HG02759 (cell line): ENCODE measurements around the gene EPHA7.

ENCODE experiments used
- ATAC-seq: cut with Tn5 transposase; IDR thresholded peaks from one replicate; pipeline ENCODE4 v1.9.1; 2021; ENCODE audit warnings: mild to moderate bottlenecking, moderate library complexity; ENCODE audit not compliant: unreplicated experiment

EPHA7 gene

GRCh38 chr6:93419304-93420162 is at the start of gene EPHA7:
Gene EPHA7 (minus strand): TSS chr6:93419559. CDS start chr6:93419341, 218 bp downstream.
- ATAC-seq, result peak; percentile 97

- no peak for ATAC-seq
Measured at GRCh38 chr6:93468291-93468690, 48.9 kb upstream of the EPHA7 start.

- ATAC-seq, result no peak
Measured at GRCh38 chr6:93454533-93454932, 35.2 kb upstream of the EPHA7 start.

GRCh38 chr6:93453956-93454355 is 34.6 kb upstream of the EPHA7 start:
- peak; percentile 87 for ATAC-seq

GRCh38 chr6:93447874-93448273 is 28.5 kb upstream of the EPHA7 start:
- no peak for ATAC-seq

GRCh38 chr6:93437491-93437890 is 18.1 kb upstream of the EPHA7 start:
- ATAC-seq, result no peak

- no peak for ATAC-seq
Measured at GRCh38 chr6:93433592-93433991, 14.2 kb upstream of the EPHA7 start.

GRCh38 chr6:93424303-93425064 is 5.1 kb upstream of the EPHA7 start:
- ATAC-seq, result no peak

GRCh38 chr6:93423542-93423941 is 4.2 kb upstream of the EPHA7 start:
- ATAC-seq, result no peak

GRCh38 chr6:93420163-93420795 is 920 bp upstream of the EPHA7 start:
- ATAC-seq, result no peak

GRCh38 chr6:93418408-93419303 is 703 bp downstream of the EPHA7 start:
- no peak for ATAC-seq

GRCh38 chr6:93418033-93418407 is 1.3 kb downstream of the EPHA7 start:
- no peak for ATAC-seq

- no peak for ATAC-seq
Measured at GRCh38 chr6:93417421-93418013, 1.8 kb downstream of the EPHA7 start.

GRCh38 chr6:93416571-93417420 is 2.6 kb downstream of the EPHA7 start:
- no peak for ATAC-seq

GRCh38 chr6:93413190-93413589 is 6.2 kb downstream of the EPHA7 start:
- no peak for ATAC-seq

- ATAC-seq, result no peak
Measured at GRCh38 chr6:93412452-93412851, 6.9 kb downstream of the EPHA7 start.

- no peak for ATAC-seq
Measured at GRCh38 chr6:93407186-93407585, 12.2 kb downstream of the EPHA7 start.

- ATAC-seq, result no peak
Measured at GRCh38 chr6:93403390-93403789, 16.0 kb downstream of the EPHA7 start.

GRCh38 chr6:93398723-93399122 is 20.6 kb downstream of the EPHA7 start:
- ATAC-seq, result no peak
